BLaER1 treated with 17β-estradiol and CSF1 and Interleukin-3, amounts not matched to agents 10 nM and 100 nM (cell line): ENCODE data around the gene TOX2.

Experiments
- H3K27ac ChIP-seq, 11 experiments: shearing (Covaris generic); formaldehyde crosslinking; 2 replicates each; pipeline ENCODE4 v1.8.1; 2022
- H3K27me3 ChIP-seq, 11 experiments: shearing (Covaris generic); formaldehyde crosslinking; 2 replicates each; pipeline ENCODE4 v1.8.1; 2022
- H3K36me3 ChIP-seq, 11 experiments: shearing (Covaris generic); formaldehyde crosslinking; 2 replicates each; pipeline ENCODE4 v1.8.1; 2022
- H3K4me1 ChIP-seq, 10 experiments: shearing (Covaris generic); formaldehyde crosslinking; 2 replicates each; pipeline ENCODE4 v1.8.1; 2022
- H3K4me2 ChIP-seq, 11 experiments: shearing (Covaris generic); formaldehyde crosslinking; 2 replicates each; pipeline ENCODE4 v1.8.1; 2022
- H3K4me3 ChIP-seq, 10 experiments: shearing (Covaris generic); formaldehyde crosslinking; 2 replicates each; pipeline ENCODE4 v1.8.1; 2022
- H3K9ac ChIP-seq, 11 experiments: shearing (Covaris generic); formaldehyde crosslinking; 2 replicates each; pipeline ENCODE4 v1.8.1; 2022
- H3K9me3 ChIP-seq, 11 experiments: shearing (Covaris generic); formaldehyde crosslinking; replicated peaks in 1 of 11; 2 replicates each; pipeline ENCODE4 v1.8.1; 2022
- H4K20me1 ChIP-seq, 11 experiments: shearing (Covaris generic); formaldehyde crosslinking; 2 replicates each; pipeline ENCODE4 v1.8.1; 2022
- Cebpa-rat ChIP-seq, 11 experiments: shearing (Covaris generic); IDR thresholded peaks; 2 replicates each; pipeline ENCODE4 v1.8.1; 2022

Gene TOX2

DNA sequence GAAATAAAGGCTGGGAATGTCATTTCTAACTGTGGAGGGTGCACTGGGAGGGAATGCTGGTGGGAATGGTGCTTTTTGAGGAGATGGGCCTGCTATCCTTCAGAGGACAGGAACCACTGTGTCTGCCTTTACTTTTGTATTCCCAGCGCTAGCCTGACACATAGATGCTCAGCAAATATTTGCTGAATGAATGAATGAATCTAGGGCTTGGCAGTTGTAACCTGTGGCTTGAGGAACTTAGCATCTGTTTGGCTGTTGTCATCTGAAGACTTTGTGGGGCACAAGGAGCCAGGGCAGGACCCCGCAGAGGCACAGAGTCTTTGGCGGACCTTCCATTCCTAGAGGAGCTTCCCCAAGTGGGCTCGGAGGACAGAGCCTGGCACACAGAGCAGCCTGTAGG is 6.1 kb downstream of the TOX2 start:
- Histone ChIP-seq H4K20me1 (peaks cover 0 to 3% (median 0%) of the 10 kb centered on the region in 11 experiments; a peak in 1 of 22 replicates), H3K9me3 (peaks cover 0 to 3% (median 0%) of the 10 kb centered on the region in 11 experiments; a peak in 1 of 22 replicates), H3K4me2 (no peak overlapping the region), H3K4me1 (peaks cover 18 to 39% (median 26%) of the 10 kb centered on the region in 10 experiments), H3K27me3 (peaks cover 7 to 18% (median 10%) of the 10 kb centered on the region in 11 experiments), H3K27ac (no peak overlapping the region), H3K9ac (no peak overlapping the region), H3K36me3 (no peaks in the 10 kb centered on the region), H3K4me3 (no peak overlapping the region)
- no peak for TF ChIP-seq Cebpa-rat (IDR thresholded peaks at IDR 0.05)

DNA sequence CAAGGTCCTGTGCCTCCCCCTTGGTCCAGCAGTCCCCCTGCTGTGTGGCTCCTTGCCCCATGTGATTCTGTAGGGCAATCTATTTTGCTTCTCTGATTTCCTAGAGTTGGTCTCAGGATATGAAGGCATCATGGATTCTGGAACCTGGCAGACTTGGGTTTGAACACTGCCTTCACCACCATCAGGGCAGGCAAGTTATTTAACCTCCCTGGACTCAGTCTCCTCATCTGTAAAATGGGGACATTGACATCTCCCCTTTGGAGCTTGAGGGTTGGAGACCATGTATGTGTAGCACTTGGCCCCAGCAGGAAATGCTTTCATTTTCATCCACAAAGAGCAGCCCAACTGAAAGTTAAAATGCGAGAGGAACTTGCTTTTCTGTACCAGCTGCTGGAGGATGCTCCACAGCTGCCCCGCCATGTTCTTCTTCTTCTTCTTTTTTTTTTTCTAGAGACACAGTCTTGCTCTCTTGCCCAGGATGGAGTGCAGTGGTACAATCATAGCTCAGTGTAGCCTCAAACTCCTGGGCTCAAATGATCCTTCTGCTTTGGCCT is 6.7 kb downstream of the TOX2 start:
- Histone ChIP-seq H3K4me2 (peak overlapping the region in 4 of 11 experiments; percentile 8 to 32 (median 24); a peak in 4 of 22 replicates), H3K9ac (no peak overlapping the region), H3K27ac (no peak overlapping the region), H4K20me1 (peaks cover 0 to 3% (median 0%) of the 10 kb centered on the region in 11 experiments; a peak in 1 of 22 replicates), H3K9me3 (no peaks in the 10 kb centered on the region), H3K4me1 (peaks cover 21 to 39% (median 27%) of the 10 kb centered on the region in 10 experiments), H3K4me3 (no peak overlapping the region), H3K27me3 (peaks cover 2 to 13% (median 5%) of the 10 kb centered on the region in 11 experiments; a peak in 21 of 22 replicates), H3K36me3 (no peaks in the 10 kb centered on the region)
- no peak for TF ChIP-seq Cebpa-rat (IDR thresholded peaks at IDR 0.05)

DNA sequence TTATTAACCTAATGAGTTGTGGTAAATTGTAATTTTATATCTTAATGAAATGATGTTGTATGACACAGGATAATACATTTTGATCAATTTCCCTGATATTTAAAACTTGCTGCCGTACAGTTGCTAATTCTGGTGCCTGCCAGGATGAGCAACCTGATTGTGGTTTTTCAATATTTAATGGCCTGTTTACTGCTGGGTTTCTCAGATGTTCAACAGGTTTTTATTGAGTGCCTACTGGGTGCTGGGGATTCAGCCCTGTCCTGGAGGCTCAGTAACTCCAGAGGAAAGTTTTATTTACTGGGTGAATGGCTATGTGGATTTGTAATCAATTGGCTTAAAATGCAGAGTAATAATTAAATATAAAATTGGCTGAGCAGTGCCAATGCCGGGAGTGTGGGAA is 8.0 kb downstream of the TOX2 start:
- H3K9me3 ChIP-seq = no peaks in the 10 kb centered on the region
- peaks cover 0 to 11% (median 0%) of the 10 kb centered on the region in 11 experiments; a peak in 4 of 22 replicates for H3K27me3 ChIP-seq
- TF ChIP-seq Cebpa-rat (IDR thresholded peaks at IDR 0.05) = no peak
- H3K4me1 ChIP-seq = peaks cover 27 to 45% (median 34%) of the 10 kb centered on the region in 10 experiments
- H3K27ac ChIP-seq = no peak overlapping the region
- no peaks in the 10 kb centered on the region for H3K36me3 ChIP-seq
- H4K20me1 ChIP-seq = peaks cover 0 to 3% (median 0%) of the 10 kb centered on the region in 11 experiments; a peak in 1 of 22 replicates
- H3K9ac ChIP-seq = no peak overlapping the region
- H3K4me3 ChIP-seq = no peak overlapping the region
- H3K4me2 ChIP-seq = no peak overlapping the region

DNA sequence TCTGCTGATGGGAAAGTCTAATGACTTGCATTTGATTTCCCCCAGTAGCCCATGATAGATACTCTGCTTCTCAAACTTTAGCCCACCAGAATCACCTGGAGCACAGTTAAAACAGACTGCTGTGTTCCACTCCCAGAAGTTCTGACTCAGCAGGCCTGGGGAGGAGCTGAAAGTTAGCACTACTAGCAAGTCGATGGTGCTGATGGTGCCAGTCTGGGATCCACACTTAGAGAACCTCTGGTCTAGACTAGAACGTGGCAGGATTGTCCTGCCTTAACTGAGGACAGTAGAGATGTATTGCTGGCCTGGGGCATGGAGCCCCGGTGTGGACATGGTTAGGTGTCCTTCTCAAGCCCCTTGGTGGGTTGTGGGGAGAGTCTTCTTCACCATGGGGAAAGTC is 8.7 kb downstream of the TOX2 start:
- Histone ChIP-seq H3K9me3 (no peaks in the 10 kb centered on the region), H3K4me3 (no peak overlapping the region), H3K27ac (no peak overlapping the region), H3K9ac (no peak overlapping the region), H3K36me3 (no peaks in the 10 kb centered on the region), H3K27me3 (peaks cover 0 to 11% (median 0%) of the 10 kb centered on the region in 11 experiments; a peak in 4 of 22 replicates), H3K4me1 (peaks cover 27 to 45% (median 35%) of the 10 kb centered on the region in 10 experiments), H3K4me2 (0 out of 22 replicates have a peak overlapping the region, but pooled peaks of 4 of the 11 experiments have one; percentile 2 to 85 (median 43)), H4K20me1 (peaks cover 0 to 3% (median 0%) of the 10 kb centered on the region in 11 experiments; a peak in 1 of 22 replicates)
- no peak for TF ChIP-seq Cebpa-rat (IDR thresholded peaks at IDR 0.05)

DNA sequence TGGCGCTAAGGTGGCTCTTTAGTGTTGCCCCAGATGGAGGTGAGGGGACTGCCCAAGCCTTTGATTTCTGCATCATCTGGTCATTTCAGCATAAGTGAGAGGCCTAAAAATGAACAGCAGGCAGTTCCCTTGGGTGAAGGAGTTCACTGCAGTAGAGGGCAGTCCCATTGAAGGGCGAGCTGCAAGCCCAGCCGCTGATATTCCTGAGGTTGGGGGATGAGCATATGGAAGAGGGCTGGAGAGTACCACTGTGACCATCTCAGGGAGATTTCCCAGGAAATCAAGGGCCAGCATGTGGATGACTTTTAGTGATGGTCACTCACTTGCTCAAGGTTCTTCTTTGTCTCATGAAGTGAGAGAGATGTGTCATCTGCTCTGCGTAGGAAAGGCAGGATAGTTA is 9.3 kb downstream of the TOX2 start:
- Histone ChIP-seq H4K20me1 (peaks cover 0 to 3% (median 0%) of the 10 kb centered on the region in 11 experiments; a peak in 1 of 22 replicates), H3K4me1 (peaks cover 27 to 45% (median 35%) of the 10 kb centered on the region in 10 experiments), H3K27me3 (peaks cover 0 to 11% (median 0%) of the 10 kb centered on the region in 11 experiments; a peak in 4 of 22 replicates), H3K9ac (no peak overlapping the region), H3K4me3 (no peak overlapping the region), H3K27ac (no peak overlapping the region), H3K36me3 (no peaks in the 10 kb centered on the region), H3K4me2 (peak overlapping the region in 7 of 11 experiments; percentile 4 to 88 (median 83); a peak in 7 of 22 replicates), H3K9me3 (no peaks in the 10 kb centered on the region)
- no peak for TF ChIP-seq Cebpa-rat (IDR thresholded peaks at IDR 0.05)

DNA sequence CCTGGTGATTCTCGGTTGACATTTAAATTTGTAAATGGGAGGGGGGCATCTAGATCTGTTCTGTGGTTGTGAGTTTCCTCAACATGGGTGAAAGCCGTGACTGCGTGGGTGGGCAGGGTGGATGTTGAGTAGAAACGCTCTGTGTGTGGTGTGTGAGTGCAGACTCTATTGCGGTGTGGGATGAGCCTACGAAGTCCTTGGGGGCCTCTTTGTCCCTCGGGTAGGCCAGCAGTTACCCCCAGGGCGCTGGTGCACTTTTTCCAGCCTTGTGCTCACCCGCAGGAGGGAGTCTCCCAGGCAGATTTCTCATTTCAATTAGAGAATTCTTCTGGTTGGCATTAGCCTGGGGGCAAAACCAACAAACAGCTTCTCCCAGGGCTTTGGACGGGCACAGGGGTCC is 10.6 kb downstream of the TOX2 start:
- Histone ChIP-seq H3K4me1 (peaks cover 27 to 45% (median 35%) of the 10 kb centered on the region in 10 experiments), H3K27me3 (peaks cover 0 to 11% (median 0%) of the 10 kb centered on the region in 11 experiments; a peak in 4 of 22 replicates), H3K9ac (peak overlapping the region in 10 of 11 experiments; percentile 3 to 58 (median 38); a peak in 11 of 22 replicates), H3K4me3 (0 out of 20 replicates have a peak overlapping the region, but pooled peaks of 2 of the 10 experiments have one; percentile 10 to 12), H4K20me1 (peaks cover 0 to 3% (median 0%) of the 10 kb centered on the region in 11 experiments; a peak in 1 of 22 replicates), H3K27ac (peak overlapping the region in 8 of 11 experiments; percentile 4 to 50 (median 33); a peak in 11 of 22 replicates), H3K9me3 (no peaks in the 10 kb centered on the region), H3K36me3 (no peaks in the 10 kb centered on the region), H3K4me2 (peak overlapping the region; percentile 78 to 92 (median 83))
- TF ChIP-seq Cebpa-rat (IDR thresholded peaks at IDR 0.05) = no peak

DNA sequence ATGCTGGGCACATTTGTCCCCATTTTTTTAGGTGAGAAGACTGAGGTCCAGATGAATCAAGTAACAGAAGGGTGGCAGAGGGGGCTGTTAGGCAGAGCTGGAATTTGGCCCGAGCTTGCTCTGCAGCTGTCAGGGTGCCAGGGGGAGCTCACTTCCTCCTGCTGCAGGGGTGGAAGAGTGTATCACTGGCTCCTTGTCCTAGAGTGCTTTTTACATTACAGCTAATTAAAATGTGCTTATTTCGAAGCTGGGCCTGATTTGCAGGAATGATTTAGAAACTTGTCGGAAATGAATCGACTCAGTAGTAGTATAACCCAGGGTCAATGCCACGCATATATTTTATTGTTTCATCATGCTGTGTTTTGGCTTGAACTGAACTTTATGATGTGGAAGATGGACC is 11.1 kb downstream of the TOX2 start:
- H4K20me1 ChIP-seq = peaks cover 0 to 3% (median 0%) of the 10 kb centered on the region in 11 experiments; a peak in 1 of 22 replicates
- H3K4me3 ChIP-seq = no peak overlapping the region
- H3K4me1 ChIP-seq = peaks cover 27 to 45% (median 35%) of the 10 kb centered on the region in 10 experiments
- H3K4me2 ChIP-seq = peak overlapping the region; percentile 78 to 92 (median 83)
- no peaks in the 10 kb centered on the region for H3K9me3 ChIP-seq
- peaks cover 0 to 11% (median 0%) of the 10 kb centered on the region in 11 experiments; a peak in 4 of 22 replicates for H3K27me3 ChIP-seq
- TF ChIP-seq Cebpa-rat (IDR thresholded peaks at IDR 0.05) = no peak
- peak overlapping the region in 5 of 11 experiments; percentile 16 to 50 (median 43); a peak in 5 of 22 replicates for H3K27ac ChIP-seq
- no peaks in the 10 kb centered on the region for H3K36me3 ChIP-seq
- peak overlapping the region in 7 of 11 experiments; percentile 3 to 58 (median 36); a peak in 7 of 22 replicates for H3K9ac ChIP-seq

DNA sequence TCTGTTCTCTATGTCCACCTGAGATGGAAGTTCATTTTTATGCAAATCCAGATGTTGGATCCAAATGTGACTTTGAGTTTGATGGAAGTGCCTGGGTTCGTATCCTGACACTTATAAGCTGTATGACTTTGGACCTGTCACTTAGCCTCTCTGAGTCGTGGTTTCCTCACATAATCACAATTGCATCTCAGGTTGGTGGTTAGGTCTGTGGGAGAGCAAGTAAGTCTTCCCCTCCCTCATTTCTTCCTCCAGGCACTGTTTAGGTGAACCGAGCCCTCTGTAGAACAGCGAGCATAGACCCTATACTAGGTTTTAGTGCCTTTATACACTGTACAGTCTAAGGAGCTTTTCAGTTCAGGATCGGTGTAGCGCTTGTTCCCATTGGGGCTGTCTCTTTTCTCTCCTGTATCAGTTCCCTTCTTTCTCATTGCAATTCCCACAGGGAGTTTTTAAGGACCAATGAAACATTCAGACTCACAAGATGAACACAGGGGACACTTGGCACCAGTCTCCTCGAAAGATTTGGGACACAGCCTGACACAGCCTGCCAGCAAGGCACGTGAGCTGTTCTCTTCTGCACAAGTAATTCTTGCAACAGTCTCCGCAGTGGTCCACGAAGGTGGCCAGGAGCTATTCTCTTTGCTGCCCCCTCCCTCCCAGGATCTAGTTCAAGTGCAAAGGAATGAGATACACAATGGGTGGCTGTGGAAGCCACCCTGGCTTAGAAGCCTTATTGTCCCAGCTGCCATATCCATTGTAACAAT is 11.8 kb downstream of the TOX2 start:
- peak overlapping the region; percentile 78 to 92 (median 83); a peak in 21 of 22 replicates for H3K4me2 ChIP-seq
- peaks cover 0 to 3% (median 0%) of the 10 kb centered on the region in 11 experiments; a peak in 1 of 22 replicates for H4K20me1 ChIP-seq
- H3K9ac ChIP-seq = no peak overlapping the region
- TF ChIP-seq Cebpa-rat (IDR thresholded peaks at IDR 0.05) = no peak
- H3K4me1 ChIP-seq = peaks cover 27 to 41% (median 34%) of the 10 kb centered on the region in 10 experiments
- no peaks in the 10 kb centered on the region for H3K9me3 ChIP-seq
- peaks cover 0 to 11% (median 0%) of the 10 kb centered on the region in 11 experiments; a peak in 4 of 22 replicates for H3K27me3 ChIP-seq
- no peak overlapping the region for H3K27ac ChIP-seq
- no peak overlapping the region for H3K4me3 ChIP-seq
- no peaks in the 10 kb centered on the region for H3K36me3 ChIP-seq
